ENCODE measurements around the gene GATM.

GRCh38 chr15:45378913-45379262 is 544 bp upstream of the GATM start:
- TF ChIP-seq CTCF (IDR thresholded peaks at IDR 0.05): no peak
- no peak for TF ChIP-seq EP300 (IDR thresholded peaks at IDR 0.05)
